Astrocyte (in vitro differentiated cells and primary cell): ENCODE measurements around the gene DMXL2. TPM values are rescaled to one million over a fixed set of nuclear protein-coding genes. Genes with fewer than 3 reads are reported as not detected.

Experiments used
- DNase-seq: peaks from one replicate; pipeline ENCODE4 v3.0.0-alpha.2; 2010; ENCODE audit warnings: low read depth
- FAIRE-seq: peaks from 2 replicates; lab custom pipeline; 2011; peaks lifted over from hg19 to GRCh38; lab: Jason Lieb, UNC
- H2AFZ ChIP-seq: 2 replicates; pipeline ENCODE4 v1.6.0; 2012; ENCODE audit warnings: low read depth, low read length, inconsistent platforms
- H3K27ac ChIP-seq: 2 replicates; pipeline ENCODE4 v1.5.1; 2011; ENCODE audit warnings: low read depth, low read length, inconsistent platforms
- H3K27me3 ChIP-seq: 2 replicates; pipeline ENCODE4 v1.6.0; 2011; ENCODE audit warnings: low read length, inconsistent platforms; ENCODE audit not compliant: insufficient read depth
- H3K36me3 ChIP-seq: 2 replicates; pipeline ENCODE4 v1.5.1; 2011; ENCODE audit warnings: low read length, inconsistent platforms; ENCODE audit not compliant: insufficient read depth
- H3K4me1 ChIP-seq: 2 replicates; pipeline ENCODE4 v1.5.1; 2011; ENCODE audit warnings: low read length, inconsistent platforms; ENCODE audit not compliant: insufficient read depth
- H3K4me2 ChIP-seq: 2 replicates; pipeline ENCODE4 v1.6.0; 2012; ENCODE audit warnings: low read length, inconsistent platforms
- H3K4me3 ChIP-seq: 2 replicates; pipeline ENCODE4 v1.5.1; 2011; ENCODE audit warnings: low read depth, mild to moderate bottlenecking, low read length, inconsistent platforms; ENCODE audit not compliant: insufficient read depth
- H3K79me2 ChIP-seq: 2 replicates; pipeline ENCODE4 v1.6.0; 2012; ENCODE audit warnings: mild to moderate bottlenecking, low read length, inconsistent platforms; ENCODE audit not compliant: insufficient read depth
- H3K9ac ChIP-seq: 2 replicates; pipeline ENCODE4 v1.6.0; 2012; ENCODE audit warnings: mild to moderate bottlenecking, low read length, inconsistent platforms
- H3K9me3 ChIP-seq: 2 replicates; pipeline ENCODE4 v1.5.1; 2012; ENCODE audit warnings: low read depth, mild to moderate bottlenecking, low read length, inconsistent platforms; ENCODE audit not compliant: insufficient read depth
- H4K20me1 ChIP-seq: 2 replicates; pipeline ENCODE4 v1.6.0; 2012; ENCODE audit warnings: low read length, inconsistent platforms; ENCODE audit not compliant: insufficient read depth
- H3K27ac Mint-ChIP-seq: one replicate; pipeline ENCODE4 v1.8.0; 2021; ENCODE audit warnings: mild to moderate bottlenecking, mixed read lengths; ENCODE audit not compliant: unreplicated experiment
- H3K27me3 Mint-ChIP-seq: one replicate; pipeline ENCODE4 v1.8.0; 2021; ENCODE audit warnings: low read depth, mixed read lengths; ENCODE audit not compliant: unreplicated experiment
- H3K36me3 Mint-ChIP-seq: one replicate; pipeline ENCODE4 v1.8.0; 2021; ENCODE audit warnings: low read depth, mixed read lengths; ENCODE audit not compliant: unreplicated experiment
- H3K4me1 Mint-ChIP-seq: one replicate; pipeline ENCODE4 v1.8.0; 2021; ENCODE audit warnings: low read depth, mixed read lengths; ENCODE audit not compliant: unreplicated experiment
- H3K4me3 Mint-ChIP-seq: one replicate; pipeline ENCODE4 v1.8.0; 2021; ENCODE audit warnings: mild to moderate bottlenecking, moderate library complexity, mixed read lengths; ENCODE audit not compliant: unreplicated experiment
- H3K9me3 Mint-ChIP-seq: one replicate; pipeline ENCODE4 v1.8.0; 2021; ENCODE audit warnings: mild to moderate bottlenecking, mixed read lengths; ENCODE audit not compliant: unreplicated experiment
- CTCF ChIP-seq: IDR thresholded peaks from 2 replicates; pipeline ENCODE4 v1.5.1; 2011; ENCODE audit warnings: low read depth, mild to moderate bottlenecking, inconsistent platforms, low read length, moderate library complexity; ENCODE audit not compliant: insufficient read depth
- EZH2 ChIP-seq: IDR thresholded peaks from 2 replicates; pipeline ENCODE4 v1.6.1; 2012; ENCODE audit warnings: mild to moderate bottlenecking, low read length, inconsistent platforms; ENCODE audit not compliant: insufficient read depth
- total RNA-seq: library from RNA; stranded (reverse); gene quantifications from 2 replicates; pipeline ENCODE4 v1.2.1, GENCODE V29; 2021

DMXL2 gene
- total RNA-seq, 1 donor from 2014 or later = 19.0 TPM

GRCh38 chr15:51634591-51635198, 12.1 kb upstream of the DMXL2 start:
- no peaks in the 10 kb centered on the region for H3K79me2 ChIP-seq
- no peak overlapping the region for H3K4me2 ChIP-seq
- TF ChIP-seq CTCF (no peak), EZH2 (no peak)
- no peak for FAIRE-seq
- no peaks in the 10 kb centered on the region for H3K9me3 Mint-ChIP-seq
- peaks cover 11% of the 10 kb centered on the region for H3K27me3 Mint-ChIP-seq
- no peak overlapping the region for H3K9ac ChIP-seq
- H3K27ac Mint-ChIP-seq = no peak overlapping the region
- no peaks in the 10 kb centered on the region for H3K4me1 Mint-ChIP-seq
- no peak overlapping the region for H3K27ac ChIP-seq
- H4K20me1 ChIP-seq = no peaks in the 10 kb centered on the region
- no peaks in the 10 kb centered on the region for H3K27me3 ChIP-seq
- no peak overlapping the region for H2AFZ ChIP-seq
- H3K9me3 ChIP-seq = no peaks in the 10 kb centered on the region
- no peaks in the 10 kb centered on the region for H3K36me3 Mint-ChIP-seq
- no peaks in the 10 kb centered on the region for H3K4me1 ChIP-seq
- no peak overlapping the region for H3K4me3 ChIP-seq
- no peaks in the 10 kb centered on the region for H3K36me3 ChIP-seq
- no peak for DNase-seq
- H3K4me3 Mint-ChIP-seq = no peak overlapping the region

- Histone ChIP-seq H3K4me1 (no peaks in the 10 kb centered on the region), H4K20me1 (no peaks in the 10 kb centered on the region), H3K4me2 (no peak overlapping the region), H2AFZ (no peak overlapping the region), H3K9me3 (no peaks in the 10 kb centered on the region), H3K36me3 (no peaks in the 10 kb centered on the region), H3K4me3 (no peak overlapping the region), H3K27ac (no peak overlapping the region), H3K79me2 (no peaks in the 10 kb centered on the region), H3K27me3 (peaks cover 5% of the 10 kb centered on the region), H3K9ac (no peak overlapping the region)
- H3K27me3 Mint-ChIP-seq = peaks cover 3% of the 10 kb centered on the region
- no peak for FAIRE-seq
- H3K27ac Mint-ChIP-seq = no peak overlapping the region
- no peak for DNase-seq
- H3K36me3 Mint-ChIP-seq = no peaks in the 10 kb centered on the region
- no peak for TF ChIP-seq CTCF
- no peak for TF ChIP-seq EZH2
- H3K9me3 Mint-ChIP-seq = no peaks in the 10 kb centered on the region
- H3K4me1 Mint-ChIP-seq = no peaks in the 10 kb centered on the region
- no peak overlapping the region for H3K4me3 Mint-ChIP-seq
Measured at GRCh38 chr15:51629612-51630011, 7.0 kb upstream of the DMXL2 start.

GRCh38 chr15:51625236-51625635, 2.7 kb upstream of the DMXL2 start:
- Mint-ChIP-seq H3K27ac (no peak overlapping the region), H3K4me3 (no peak overlapping the region), H3K36me3 (no peaks in the 10 kb centered on the region), H3K4me1 (peaks cover 4% of the 10 kb centered on the region), H3K9me3 (no peaks in the 10 kb centered on the region), H3K27me3 (peaks cover 7% of the 10 kb centered on the region)
- Histone ChIP-seq H4K20me1 (no peaks in the 10 kb centered on the region), H3K79me2 (peaks cover 7% of the 10 kb centered on the region), H3K27me3 (peaks cover 5% of the 10 kb centered on the region), H3K4me2 (no peak overlapping the region), H3K4me1 (peaks cover 7% of the 10 kb centered on the region), H2AFZ (no peak overlapping the region), H3K27ac (no peak overlapping the region), H3K9me3 (no peaks in the 10 kb centered on the region), H3K4me3 (no peak overlapping the region), H3K36me3 (no peaks in the 10 kb centered on the region), H3K9ac (no peak overlapping the region)
- FAIRE-seq (no peak), DNase-seq (no peak)
- TF ChIP-seq CTCF = no peak
- no peak for TF ChIP-seq EZH2
